GM21447 (cell line): ENCODE data around the gene AKT2.
A peak's percentile ranks its signal among the peaks of the same experiment; 100 is the strongest.

ENCODE experiments used
- ATAC-seq: cut with Tn5 transposase; IDR thresholded peaks from one replicate; pipeline ENCODE4 v1.9.1; 2021; ENCODE audit not compliant: unreplicated experiment

The AKT2 gene

DNA sequence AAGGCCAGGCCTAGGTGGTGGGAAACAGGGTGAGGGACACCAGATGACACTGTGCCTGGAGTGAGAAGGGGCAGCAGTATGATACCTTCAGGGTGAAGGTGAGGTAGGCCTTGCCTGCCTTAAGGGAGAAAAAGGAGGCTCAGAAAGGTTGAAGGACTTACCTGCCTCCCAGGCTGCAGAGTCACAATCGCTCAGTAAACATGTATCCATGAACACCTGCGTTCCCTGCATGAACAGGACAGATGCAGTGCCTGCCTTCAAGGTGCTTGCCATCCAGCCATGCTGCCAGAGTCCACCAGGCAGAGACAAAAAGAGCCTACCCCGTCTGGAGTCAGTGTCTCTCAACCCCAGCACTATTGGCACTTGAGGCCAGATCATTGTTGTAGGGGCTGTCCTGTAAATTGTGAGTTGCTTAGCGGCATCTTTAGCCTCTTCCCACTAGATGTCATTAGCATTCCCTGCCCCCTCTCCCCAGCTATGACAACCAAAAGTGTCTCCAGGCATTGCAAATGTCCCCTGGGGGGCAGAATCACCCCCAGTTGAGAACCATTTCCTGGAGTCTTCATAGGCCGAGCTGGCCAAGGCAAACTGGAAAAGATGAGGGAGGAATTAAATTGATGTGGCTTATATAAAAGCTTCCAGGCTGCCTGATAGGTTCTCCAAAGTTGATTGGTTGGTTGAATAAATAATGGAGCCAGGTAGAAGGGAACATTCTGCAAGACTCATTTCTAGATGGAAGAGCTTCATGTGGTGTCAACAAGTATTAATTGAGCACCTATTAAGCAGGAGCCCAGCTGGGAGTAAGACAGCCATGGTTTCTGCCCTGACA is 92.2 kb downstream of the AKT2 start:
- ATAC-seq = no peak

DNA sequence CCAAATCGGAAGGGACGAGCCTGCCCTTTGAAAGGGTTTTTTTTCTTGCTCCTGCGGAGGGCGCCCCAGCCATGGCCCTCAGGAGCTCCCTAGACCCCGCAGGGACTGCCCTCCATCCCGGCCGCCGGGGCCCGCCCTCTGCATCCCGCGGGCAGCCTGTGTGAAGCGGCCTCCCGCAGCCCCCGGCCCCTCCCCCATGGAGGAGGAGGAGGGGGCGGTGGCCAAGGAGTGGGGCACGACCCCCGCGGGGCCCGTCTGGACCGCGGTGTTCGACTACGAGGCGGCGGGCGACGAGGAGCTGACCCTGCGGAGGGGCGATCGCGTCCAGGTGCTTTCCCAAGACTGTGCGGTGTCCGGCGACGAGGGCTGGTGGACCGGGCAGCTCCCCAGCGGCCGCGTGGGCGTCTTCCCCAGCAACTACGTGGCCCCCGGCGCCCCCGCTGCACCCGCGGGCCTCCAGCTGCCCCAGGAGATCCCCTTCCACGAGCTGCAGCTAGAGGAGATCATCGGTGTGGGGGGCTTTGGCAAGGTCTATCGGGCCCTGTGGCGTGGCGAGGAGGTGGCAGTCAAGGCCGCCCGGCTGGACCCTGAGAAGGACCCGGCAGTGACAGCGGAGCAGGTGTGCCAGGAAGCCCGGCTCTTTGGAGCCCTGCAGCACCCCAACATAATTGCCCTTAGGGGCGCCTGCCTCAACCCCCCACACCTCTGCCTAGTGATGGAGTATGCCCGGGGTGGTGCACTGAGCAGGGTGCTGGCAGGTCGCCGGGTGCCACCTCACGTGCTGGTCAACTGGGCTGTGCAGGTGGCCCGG is 93.1 kb downstream of the AKT2 start:
- no peak for ATAC-seq

DNA sequence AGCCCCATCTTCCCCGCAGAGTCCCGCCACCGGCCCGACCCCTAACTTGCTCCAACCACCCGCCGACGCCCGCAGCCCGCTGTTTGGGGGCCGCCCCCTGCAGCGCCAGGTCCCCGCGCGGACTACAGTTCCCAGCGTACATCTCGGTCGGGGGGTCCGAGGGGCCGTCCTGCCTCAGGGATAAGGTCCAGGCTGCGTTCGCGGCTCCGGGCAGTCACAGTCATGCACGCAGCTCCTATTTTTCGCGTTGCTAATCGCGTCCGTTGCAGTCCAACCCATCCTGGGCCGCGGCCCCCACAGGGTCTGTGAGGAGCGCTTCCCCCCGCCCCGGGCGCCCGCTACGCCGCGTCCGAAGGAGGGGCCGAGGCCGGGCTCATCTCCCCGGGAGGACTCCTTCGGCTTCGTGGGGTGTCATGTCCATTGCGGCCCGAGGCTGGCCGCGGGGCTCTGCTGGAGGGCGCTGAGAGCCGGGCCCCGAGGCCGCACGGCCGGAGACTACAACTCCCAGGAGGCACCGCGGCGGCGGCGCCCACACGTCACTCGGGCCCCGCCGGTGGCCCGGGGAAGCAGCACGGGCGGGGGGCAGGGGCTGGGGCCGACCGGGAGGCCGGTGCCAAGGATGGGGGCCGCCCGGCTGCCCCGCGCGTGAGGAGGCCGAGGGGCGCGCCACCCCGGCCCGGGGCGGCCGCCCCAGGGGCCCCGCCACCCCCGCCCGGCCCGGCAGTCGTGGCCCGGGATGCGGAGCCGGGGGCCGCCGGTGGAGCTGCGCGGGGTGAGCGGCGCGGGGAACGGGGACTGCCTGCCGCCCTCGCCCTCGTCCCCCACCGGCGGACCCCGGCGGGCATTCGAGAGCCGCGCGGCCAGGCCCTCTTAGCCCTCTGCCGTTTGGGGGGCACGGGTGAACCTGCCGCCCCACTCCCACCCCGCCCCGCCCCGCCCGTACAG is 94.0 kb downstream of the AKT2 start, which contains the start of gene MAP3K10:
Gene MAP3K10 (plus strand): TSS at position 536 of the 945 bp plus-strand sequence. CDS start 606 bp downstream, outside the sequence.
- peak; percentile 73 for ATAC-seq

DNA sequence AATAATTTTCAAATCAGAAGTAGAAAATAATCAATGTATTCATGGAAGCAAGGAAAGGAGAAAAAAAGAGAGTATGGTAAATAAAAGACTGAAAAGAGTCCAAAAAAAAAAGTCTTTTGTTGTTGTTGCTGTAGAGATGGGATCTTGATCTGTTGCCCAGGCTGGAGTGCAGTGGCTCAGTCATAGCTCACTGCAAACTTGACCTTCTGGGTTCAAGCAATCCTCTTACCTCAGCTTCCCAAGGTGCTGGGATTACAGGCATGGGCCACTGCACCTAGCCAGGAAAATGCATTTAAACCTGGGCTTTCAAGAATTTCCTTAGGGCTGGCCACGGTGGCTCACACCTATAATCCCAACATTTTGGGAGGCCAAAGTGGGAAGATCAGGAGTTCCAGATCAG is 100.9 kb downstream of the AKT2 start:
- ATAC-seq = no peak
